SK-N-MC (cell line): ENCODE data around the gene ARHGEF35.
"Not testable (repeated sequence)": the region's sequence is repeated elsewhere in the genome, so short reads cannot be mapped to it uniquely, and the experiment has no call there.

Source experiments
- DNase-seq: peaks from one replicate; pipeline ENCODE4 v3.0.0-alpha.2; 2011; ENCODE audit warnings: low read depth, low spot score
- H3K27ac ChIP-seq: fragments of 200-600 bp; sonication (generic); 2 replicates; pipeline ENCODE4 v1.5.1; 2016; ENCODE audit warnings: mixed run types
- H3K36me3 ChIP-seq: fragments of 200-600 bp; sonication (generic); 2 replicates; pipeline ENCODE4 v1.6.1; 2017; ENCODE audit warnings: antibody characterized with exemption, low read length, mixed read lengths; ENCODE audit not compliant: insufficient read depth
- H3K4me3 ChIP-seq: fragments of 200-600 bp; sonication (generic); 2 replicates; pipeline ENCODE4 v1.5.1; 2016
- H3K9ac ChIP-seq: fragments of 200-600 bp; sonication (generic); 2 replicates; pipeline ENCODE4 v1.8.0; 2017; ENCODE audit warnings: mixed run types, mixed read lengths; ENCODE audit not compliant: insufficient read length
- H3K9me3 ChIP-seq: fragments of 200-600 bp; sonication (generic); 2 replicates; pipeline ENCODE4 v1.6.1; 2017; ENCODE audit warnings: low read depth, mild to moderate bottlenecking, antibody characterized with exemption, low read length, moderate library complexity, mixed read lengths

Gene ARHGEF35

DNA sequence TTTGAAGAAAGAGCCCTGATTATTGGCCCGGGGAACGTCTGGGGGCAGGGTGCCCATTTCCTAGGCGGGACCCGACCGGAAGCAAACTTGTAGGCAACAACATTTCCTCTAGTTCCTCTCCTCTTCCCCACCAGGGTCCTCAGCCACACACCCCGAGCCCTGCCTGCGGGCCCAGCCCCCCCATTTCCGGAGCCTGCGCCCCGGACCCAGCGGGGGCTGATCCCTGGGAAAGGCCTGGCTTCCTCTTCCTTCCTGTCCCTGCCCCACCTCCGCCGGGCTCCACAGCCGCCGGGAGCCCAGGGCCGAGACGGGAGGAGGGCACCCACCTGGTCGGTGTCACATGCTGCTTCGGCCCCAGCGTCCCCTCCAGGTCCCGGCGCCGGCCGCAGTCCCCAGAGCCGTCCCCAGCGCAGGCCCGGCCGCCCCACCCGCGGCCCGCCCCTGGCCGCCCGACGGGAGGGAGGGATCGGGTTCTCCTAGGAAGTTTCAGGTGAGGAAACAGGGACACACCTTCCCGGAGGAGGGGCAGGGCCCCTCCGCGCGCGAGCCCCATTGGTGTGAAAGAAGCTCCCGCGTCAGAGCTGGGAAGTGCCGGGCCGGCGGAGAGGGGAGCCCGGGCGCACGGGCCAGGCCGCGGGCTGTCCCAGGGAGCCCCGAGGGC, at the start of gene ARHGEF35:
ARHGEF35 (minus strand) TSS at position 622 of the 661 bp plus-strand sequence. CDS start 7,450 bp downstream, outside the sequence.
- not testable (repeated sequence) for H3K9ac ChIP-seq, DNase-seq, H3K27ac ChIP-seq, H3K36me3 ChIP-seq, H3K4me3 ChIP-seq, H3K9me3 ChIP-seq

DNA sequence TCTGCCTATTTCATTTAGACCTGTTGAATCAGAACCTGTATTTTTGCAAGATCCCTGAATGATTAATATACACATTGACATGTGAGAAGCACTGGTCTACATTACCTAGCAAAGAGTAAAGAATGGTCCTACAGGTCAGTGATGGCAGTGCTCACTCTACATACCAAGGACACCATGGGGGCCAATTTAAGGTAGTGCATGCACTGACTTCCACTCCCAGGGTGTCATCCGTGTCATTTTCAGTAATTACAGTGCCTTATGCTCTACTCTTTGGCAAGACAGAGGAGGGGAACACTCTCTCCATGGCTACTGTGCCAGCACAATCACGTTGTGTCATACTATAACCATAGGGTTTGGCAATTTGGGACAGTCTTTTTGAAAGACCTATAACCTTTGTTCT, 49.7 kb upstream of the ARHGEF35 start:
- not testable (repeated sequence) for H3K9ac ChIP-seq, H3K27ac ChIP-seq, H3K9me3 ChIP-seq, H3K4me3 ChIP-seq, DNase-seq, H3K36me3 ChIP-seq

DNA sequence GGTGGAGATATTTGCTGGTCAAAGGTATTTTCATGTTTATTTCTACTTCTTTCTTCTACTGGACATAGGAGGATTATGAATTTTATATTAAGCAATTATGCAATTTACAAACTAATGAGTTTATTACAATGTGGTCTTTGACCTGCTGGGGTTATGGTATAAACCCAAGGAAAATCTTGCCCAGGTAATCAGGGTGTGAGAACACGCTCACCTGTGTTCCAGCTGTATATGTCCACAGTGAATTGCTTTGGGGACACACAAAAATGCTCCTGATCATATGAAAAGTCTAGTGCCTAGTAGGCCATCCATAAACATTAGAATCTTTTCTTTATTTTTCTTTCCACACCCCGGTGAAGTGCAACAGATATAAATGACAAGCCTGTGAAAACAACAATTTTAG, 43.7 kb upstream of the ARHGEF35 start, which contains the start of gene OR2A42:
OR2A42 (minus strand) TSS at position 241 of the 400 bp plus-strand sequence. CDS start 6,762 bp downstream, outside the sequence.
- not testable (repeated sequence) for H3K4me3 ChIP-seq, H3K27ac ChIP-seq, DNase-seq

GRCh38 chr7:144238530-144239082, 43.0 kb upstream of the ARHGEF35 start:
- H3K4me3 ChIP-seq, H3K9me3 ChIP-seq, H3K36me3 ChIP-seq, DNase-seq, H3K9ac ChIP-seq, H3K27ac ChIP-seq: not testable (repeated sequence)

More for the DNA sequence above, 43.7 kb upstream of the ARHGEF35 start, which contains the start of gene OR2A42:
- H3K9ac ChIP-seq, H3K36me3 ChIP-seq, H3K9me3 ChIP-seq: not testable (repeated sequence)

- H3K4me3 ChIP-seq, DNase-seq, H3K9ac ChIP-seq, H3K36me3 ChIP-seq, H3K9me3 ChIP-seq, H3K27ac ChIP-seq: not testable (repeated sequence)
These were observed 37.4 kb upstream of the ARHGEF35 start for GRCh38 chr7:144233039-144233438.

DNA sequence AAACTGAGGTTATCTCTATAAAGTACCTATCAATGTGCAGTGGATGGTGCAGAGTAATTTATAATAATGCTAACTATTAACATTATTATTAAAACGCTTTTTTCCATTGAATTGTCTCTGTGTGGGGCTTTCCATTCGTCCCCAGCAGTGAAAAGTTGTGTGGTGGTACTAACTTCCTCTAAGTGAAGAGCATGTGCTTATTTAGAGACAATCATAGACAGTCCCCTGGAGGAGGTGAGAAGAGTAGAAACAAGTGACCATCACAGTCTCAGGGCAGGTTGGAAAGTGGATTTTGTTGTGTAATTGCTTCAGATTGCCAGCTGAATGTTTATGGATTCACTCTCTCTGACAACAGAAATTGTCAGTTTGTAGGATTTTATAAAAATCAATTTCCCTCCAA, 35.4 kb upstream of the ARHGEF35 start:
- not testable (repeated sequence) for H3K27ac ChIP-seq, H3K4me3 ChIP-seq, H3K9me3 ChIP-seq, H3K9ac ChIP-seq, H3K36me3 ChIP-seq, DNase-seq

GRCh38 chr7:144228810-144229209, 33.2 kb upstream of the ARHGEF35 start:
- not testable (repeated sequence) for DNase-seq, H3K9ac ChIP-seq, H3K36me3 ChIP-seq, H3K4me3 ChIP-seq, H3K9me3 ChIP-seq, H3K27ac ChIP-seq

GRCh38 chr7:144226866-144227265, 31.2 kb upstream of the ARHGEF35 start:
- DNase-seq, H3K27ac ChIP-seq, H3K9me3 ChIP-seq, H3K36me3 ChIP-seq, H3K4me3 ChIP-seq, H3K9ac ChIP-seq: not testable (repeated sequence)

- H3K9ac ChIP-seq, H3K36me3 ChIP-seq, H3K4me3 ChIP-seq, H3K27ac ChIP-seq, DNase-seq, H3K9me3 ChIP-seq: not testable (repeated sequence)
These were observed 28.0 kb upstream of the ARHGEF35 start for GRCh38 chr7:144223675-144224074.

GRCh38 chr7:144220531-144220930, 24.9 kb upstream of the ARHGEF35 start:
- H3K9me3 ChIP-seq, DNase-seq, H3K9ac ChIP-seq, H3K36me3 ChIP-seq, H3K4me3 ChIP-seq, H3K27ac ChIP-seq: not testable (repeated sequence)

- H3K27ac ChIP-seq, H3K9ac ChIP-seq, H3K9me3 ChIP-seq, H3K4me3 ChIP-seq, H3K36me3 ChIP-seq, DNase-seq: not testable (repeated sequence)
These were observed 23.5 kb upstream of the ARHGEF35 start for GRCh38 chr7:144219149-144219548.

DNA sequence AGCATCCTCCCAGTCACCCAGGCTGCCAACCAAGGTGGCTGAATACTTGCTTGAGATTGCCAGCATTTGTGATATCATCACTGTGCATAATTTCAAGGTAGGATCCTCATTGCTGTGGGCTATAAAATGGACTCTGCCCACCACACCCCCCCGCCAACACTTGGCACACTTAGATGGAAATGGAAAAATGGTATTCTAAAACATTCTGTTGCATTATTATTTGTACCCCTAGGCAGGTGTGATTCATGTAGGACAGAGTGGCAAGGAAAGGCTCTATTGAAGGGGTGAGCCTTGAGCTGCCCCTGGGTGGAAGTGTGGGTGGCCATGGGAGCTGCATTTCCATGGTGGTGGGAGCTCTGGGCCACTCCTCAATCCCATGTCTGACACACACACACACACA, 22.9 kb upstream of the ARHGEF35 start:
- H3K9ac ChIP-seq, DNase-seq, H3K4me3 ChIP-seq, H3K9me3 ChIP-seq, H3K36me3 ChIP-seq, H3K27ac ChIP-seq: not testable (repeated sequence)

GRCh38 chr7:144217200-144217599, 21.6 kb upstream of the ARHGEF35 start:
- H3K9me3 ChIP-seq, DNase-seq, H3K27ac ChIP-seq, H3K4me3 ChIP-seq, H3K9ac ChIP-seq, H3K36me3 ChIP-seq: not testable (repeated sequence)

DNA sequence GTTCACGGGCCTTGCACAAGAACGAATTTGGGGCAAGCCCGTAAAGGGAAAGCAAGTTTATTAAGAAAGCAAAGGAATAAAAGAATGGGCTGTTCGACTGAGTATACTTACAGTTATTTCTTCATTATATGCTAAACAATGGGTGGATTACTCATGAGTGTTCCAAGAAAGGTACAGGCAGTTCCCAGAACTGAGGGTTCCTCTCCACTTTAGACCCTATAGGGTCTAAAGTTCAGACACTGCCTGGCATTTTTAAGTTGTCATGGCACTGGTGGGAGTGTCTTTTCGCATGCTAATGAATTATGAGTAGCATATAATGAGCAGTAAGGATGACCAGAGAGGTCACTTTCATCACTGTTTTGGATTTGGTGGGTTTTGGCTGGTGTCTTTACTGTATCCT, 9.7 kb upstream of the ARHGEF35 start:
- H3K27ac ChIP-seq, H3K9me3 ChIP-seq, H3K9ac ChIP-seq, H3K36me3 ChIP-seq, DNase-seq, H3K4me3 ChIP-seq: not testable (repeated sequence)

- H3K27ac ChIP-seq, H3K4me3 ChIP-seq, H3K9ac ChIP-seq, DNase-seq, H3K36me3 ChIP-seq, H3K9me3 ChIP-seq: not testable (repeated sequence)
These were observed 7.5 kb upstream of the ARHGEF35 start for GRCh38 chr7:144203086-144203485.
